Subcutaneous abdominal adipose tissue (tissue), 5 donors: ENCODE results near the gene DENND1A.

Experiments
- H3K27ac ChIP-seq: one replicate; pipeline ENCODE4 v1.7.0; 2013; ENCODE audit warnings: low read depth, mild to moderate bottlenecking, inconsistent platforms, low read length, moderate library complexity
- H3K27me3 ChIP-seq, 5 donors: one replicate each; pipeline ENCODE4 v1.7.0; 2013; ENCODE audit warnings: low read length in 5 of 5, inconsistent platforms in 1 of 5; ENCODE audit not compliant: control insufficient read depth in 5 of 5, insufficient read depth in 4 of 5
- H3K36me3 ChIP-seq, 5 donors: one replicate each; pipeline ENCODE4 v1.7.0; 2013; ENCODE audit warnings: low read length in 5 of 5; ENCODE audit not compliant: control insufficient read depth in 5 of 5, insufficient read depth in 5 of 5
- H3K4me1 ChIP-seq, 5 donors: one replicate each; pipeline ENCODE4 v1.7.0; 2013; ENCODE audit warnings: low read length in 5 of 5, mild to moderate bottlenecking in 3 of 5, moderate library complexity in 1 of 5; ENCODE audit not compliant: control insufficient read depth in 5 of 5, insufficient read depth in 5 of 5
- H3K4me3 ChIP-seq, 5 donors: one replicate each; pipeline ENCODE4 v1.7.0; 2013; ENCODE audit warnings: low read length in 5 of 5, low read depth in 1 of 5
- H3K9ac ChIP-seq, 5 donors: one replicate each; pipeline ENCODE4 v1.7.0; 2013; ENCODE audit warnings: low read length in 5 of 5, mild to moderate bottlenecking in 4 of 5, moderate library complexity in 3 of 5
- H3K9me3 ChIP-seq, 5 donors: one replicate each; pipeline ENCODE4 v1.7.0; 2013; ENCODE audit warnings: low read length in 5 of 5; ENCODE audit not compliant: control insufficient read depth in 5 of 5
- donor health status: healthy.
- donor health status: healthy.
- donor health status: healthy.
- donor health status: healthy.
- donor health status: healthy.

The DENND1A gene

DNA sequence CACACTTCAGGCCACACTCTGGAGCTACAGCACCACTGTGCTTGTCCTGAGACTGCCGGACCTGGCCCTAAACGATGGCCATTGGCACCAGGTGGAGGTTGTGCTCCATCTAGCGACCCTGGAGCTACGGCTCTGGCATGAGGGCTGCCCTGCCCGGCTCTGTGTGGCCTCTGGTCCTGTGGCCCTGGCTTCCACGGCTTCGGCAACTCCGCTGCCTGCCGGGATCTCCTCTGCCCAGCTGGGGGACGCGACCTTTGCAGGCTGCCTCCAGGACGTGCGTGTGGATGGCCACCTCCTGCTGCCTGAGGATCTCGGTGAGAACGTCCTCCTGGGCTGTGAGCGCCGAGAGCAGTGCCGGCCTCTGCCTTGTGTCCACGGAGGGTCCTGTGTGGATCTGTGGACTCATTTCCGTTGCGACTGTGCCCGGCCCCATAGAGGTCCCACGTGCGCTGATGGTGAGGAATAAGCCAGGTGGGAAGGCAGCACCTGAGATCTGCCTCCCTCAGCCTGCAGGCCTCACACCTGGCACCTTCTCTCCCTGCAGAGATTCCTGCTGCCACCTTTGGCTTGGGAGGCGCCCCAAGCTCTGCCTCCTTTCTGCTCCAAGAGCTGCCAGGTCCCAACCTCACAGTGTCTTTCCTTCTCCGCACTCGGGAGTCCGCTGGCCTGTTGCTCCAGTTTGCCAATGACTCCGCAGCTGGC, 559.2 kb downstream of the DENND1A start:
- Histone ChIP-seq H3K9me3 (no peaks in the 10 kb centered on the region), H3K27me3 (peaks cover 35 to 72% (median 68%) of the 10 kb centered on the region in 5 donors), H3K4me1 (peaks cover 0 to 14% (median 4%) of the 10 kb centered on the region in 5 donors), H3K36me3 (no peaks in the 10 kb centered on the region), H3K4me3 (no peak overlapping the region), H3K27ac (no peak overlapping the region), H3K9ac (no peak overlapping the region)

DNA sequence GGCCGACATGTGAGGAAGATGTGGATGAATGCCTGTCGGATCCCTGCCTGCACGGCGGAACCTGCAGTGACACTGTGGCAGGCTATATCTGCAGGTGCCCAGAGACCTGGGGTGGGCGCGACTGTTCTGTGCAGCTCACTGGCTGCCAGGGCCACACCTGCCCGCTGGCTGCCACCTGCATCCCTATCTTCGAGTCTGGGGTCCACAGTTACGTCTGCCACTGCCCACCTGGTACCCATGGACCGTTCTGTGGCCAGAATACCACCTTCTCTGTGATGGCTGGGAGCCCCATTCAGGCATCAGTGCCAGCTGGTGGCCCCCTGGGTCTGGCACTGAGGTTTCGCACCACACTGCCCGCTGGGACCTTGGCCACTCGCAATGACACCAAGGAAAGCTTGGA, 559.8 kb downstream of the DENND1A start:
- Histone ChIP-seq H3K9me3 (no peaks in the 10 kb centered on the region), H3K27ac (no peak overlapping the region), H3K4me3 (no peak overlapping the region), H3K27me3 (peaks cover 30 to 71% (median 62%) of the 10 kb centered on the region in 5 donors), H3K9ac (no peak overlapping the region), H3K36me3 (no peaks in the 10 kb centered on the region), H3K4me1 (peaks cover 0 to 8% (median 0%) of the 10 kb centered on the region in 5 donors)

DNA sequence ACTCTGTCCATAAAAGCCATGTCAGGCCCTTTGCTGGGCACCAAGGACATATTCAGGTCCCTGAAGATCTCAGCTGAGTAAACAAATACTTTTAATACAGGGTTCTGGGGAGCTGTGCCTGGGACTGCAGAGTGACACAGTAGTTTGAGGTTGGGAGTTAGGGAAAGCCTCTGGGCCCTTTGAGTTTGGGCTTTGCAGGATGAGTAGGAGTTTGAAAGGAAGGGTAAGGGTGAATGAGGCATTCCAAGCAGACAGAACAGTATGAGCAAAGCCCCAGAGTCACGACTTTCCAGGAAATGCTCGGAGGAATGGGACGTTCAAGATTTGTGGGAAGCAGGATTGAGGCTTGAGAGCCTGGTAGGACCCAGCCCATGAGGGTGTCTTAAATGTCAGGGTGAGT, 560.6 kb downstream of the DENND1A start:
- Histone ChIP-seq H3K27me3 (peaks cover 23 to 62% (median 54%) of the 10 kb centered on the region in 5 donors), H3K36me3 (no peaks in the 10 kb centered on the region), H3K27ac (no peak overlapping the region), H3K4me3 (no peak overlapping the region), H3K9me3 (no peaks in the 10 kb centered on the region), H3K9ac (no peak overlapping the region), H3K4me1 (peaks cover 0 to 8% (median 0%) of the 10 kb centered on the region in 5 donors)

DNA sequence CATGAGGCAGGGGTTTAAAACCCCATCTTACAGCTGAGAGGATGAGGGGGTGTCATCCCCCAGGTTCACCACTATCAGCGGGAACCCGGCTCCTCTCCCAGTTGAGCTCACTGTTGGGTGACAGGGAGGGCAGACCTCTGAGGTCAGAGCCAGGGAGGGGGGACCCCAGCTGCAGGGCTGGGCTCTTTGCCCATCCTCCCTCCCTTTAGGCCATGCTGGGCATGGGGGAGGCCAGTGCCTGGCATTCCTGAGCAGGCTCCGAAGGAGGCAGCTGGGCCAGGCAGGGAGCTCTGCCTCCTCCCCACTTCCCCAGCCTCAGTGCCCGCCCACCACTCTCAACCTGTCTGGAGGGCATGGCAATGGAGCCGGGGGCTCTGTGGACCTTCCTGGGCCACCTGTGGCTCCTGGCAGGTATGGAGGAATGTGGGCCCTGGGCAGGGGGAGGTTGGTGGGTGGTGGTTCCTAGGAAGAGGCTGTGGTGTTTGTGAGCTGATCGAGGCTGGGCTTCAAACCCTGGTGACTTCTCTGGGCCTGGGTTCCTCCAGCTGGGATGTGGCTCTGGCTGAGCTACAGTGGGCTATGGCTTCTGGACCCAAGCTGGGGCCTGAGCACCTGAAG, 561.3 kb downstream of the DENND1A start:
- Histone ChIP-seq H3K36me3 (no peaks in the 10 kb centered on the region), H3K4me3 (no peak overlapping the region), H3K9ac (no peak overlapping the region), H3K27ac (no peak overlapping the region), H3K9me3 (no peaks in the 10 kb centered on the region), H3K27me3 (peaks cover 19 to 59% (median 47%) of the 10 kb centered on the region in 5 donors), H3K4me1 (peaks cover 0 to 6% (median 0%) of the 10 kb centered on the region in 5 donors)

DNA sequence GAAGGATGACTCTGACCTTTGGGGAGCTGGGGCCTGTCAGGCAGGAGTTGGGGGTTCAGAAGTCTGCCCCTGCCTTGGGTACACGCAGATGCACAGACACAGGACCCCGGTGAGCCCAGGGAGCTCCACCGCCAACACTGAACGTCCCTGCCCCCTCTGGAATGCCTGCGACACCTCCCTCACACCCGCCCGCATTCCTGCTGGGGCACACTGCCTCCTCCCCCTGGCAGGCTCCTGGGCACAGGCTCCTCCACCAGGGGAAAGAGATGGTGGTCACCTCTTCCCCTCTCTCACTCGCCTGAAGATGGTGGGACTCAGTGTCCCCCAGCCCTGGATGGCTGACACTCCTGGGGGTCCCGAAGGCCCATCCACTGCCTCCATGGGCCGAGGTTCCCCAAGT, 561.9 kb downstream of the DENND1A start:
- H3K9me3 ChIP-seq: no peaks in the 10 kb centered on the region

DNA sequence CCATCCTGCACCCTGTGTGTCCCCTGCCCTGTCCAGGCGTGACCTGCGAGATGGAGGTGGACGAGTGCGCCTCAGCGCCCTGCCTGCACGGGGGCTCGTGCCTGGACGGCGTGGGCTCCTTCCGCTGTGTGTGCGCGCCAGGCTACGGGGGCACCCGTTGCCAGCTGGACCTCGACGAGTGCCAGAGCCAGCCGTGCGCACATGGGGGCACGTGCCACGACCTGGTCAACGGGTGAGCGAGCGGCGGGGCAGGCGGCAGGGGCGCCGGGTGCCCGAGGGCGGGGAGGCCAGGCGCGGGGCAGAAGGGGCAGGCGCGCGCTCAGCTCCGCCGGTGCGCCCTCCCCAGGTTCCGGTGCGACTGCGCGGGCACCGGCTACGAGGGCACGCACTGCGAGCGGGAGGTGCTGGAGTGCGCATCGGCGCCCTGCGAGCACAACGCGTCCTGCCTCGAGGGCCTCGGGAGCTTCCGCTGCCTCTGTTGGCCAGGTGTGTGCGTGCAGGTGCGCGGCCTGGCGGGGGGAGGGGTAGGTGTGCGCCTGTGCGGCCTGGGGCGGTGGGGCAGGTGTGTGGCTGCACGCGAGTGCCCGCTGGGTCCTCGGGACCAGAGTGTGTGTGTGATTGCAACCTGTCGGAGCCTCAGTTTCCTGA, 563.9 kb downstream of the DENND1A start:
- Histone ChIP-seq H3K36me3 (no peaks in the 10 kb centered on the region), H3K9me3 (no peaks in the 10 kb centered on the region), H3K4me1 (no peaks in the 10 kb centered on the region), H3K27me3 (peaks cover 10 to 53% (median 27%) of the 10 kb centered on the region in 5 donors), H3K4me3 (no peak overlapping the region), H3K27ac (no peak overlapping the region), H3K9ac (no peak overlapping the region)

More for the DNA sequence above, 561.9 kb downstream of the DENND1A start:
- H3K4me1 ChIP-seq: peaks cover 0 to 2% (median 0%) of the 10 kb centered on the region in 5 donors
- no peak overlapping the region for H3K4me3 ChIP-seq
- H3K27me3 ChIP-seq: peaks cover 19 to 61% (median 43%) of the 10 kb centered on the region in 5 donors
- no peak overlapping the region for H3K27ac ChIP-seq
- H3K9ac ChIP-seq: no peak overlapping the region
- H3K36me3 ChIP-seq: no peaks in the 10 kb centered on the region

DNA sequence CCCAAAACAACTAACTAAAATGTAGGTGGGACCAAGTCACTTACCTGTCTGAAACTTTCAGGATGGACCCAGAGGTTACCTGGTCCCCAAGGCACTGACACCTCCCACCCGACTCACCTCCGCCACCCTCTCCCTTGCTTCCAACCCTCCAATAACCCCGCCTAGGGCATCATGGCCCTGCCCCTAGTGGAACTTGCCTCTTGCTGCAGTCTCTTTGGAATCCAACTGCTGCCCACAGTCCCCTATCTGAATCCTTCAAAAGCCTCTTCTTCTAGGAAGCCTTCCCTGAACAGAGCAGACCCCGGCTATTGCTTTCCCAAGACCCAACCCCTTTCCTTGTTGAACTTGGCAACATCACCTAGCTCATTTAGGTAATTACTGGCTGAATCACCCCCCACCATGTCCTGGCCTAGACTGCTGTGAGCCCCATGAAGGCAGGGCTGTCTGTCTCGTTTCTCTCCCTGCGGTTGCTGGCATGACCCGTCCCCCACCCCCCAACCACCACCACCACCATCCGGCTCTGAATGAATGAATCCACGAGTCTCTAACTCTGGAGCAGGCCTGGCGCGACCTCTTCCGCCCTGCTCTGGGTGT, 564.5 kb downstream of the DENND1A start:
- Histone ChIP-seq H3K4me1 (peaks cover 0 to under 1% (median 0%) of the 10 kb centered on the region in 5 donors), H3K27me3 (peaks cover 5 to 49% (median 21%) of the 10 kb centered on the region in 5 donors), H3K9me3 (no peaks in the 10 kb centered on the region), H3K4me3 (no peak overlapping the region), H3K9ac (no peak overlapping the region), H3K27ac (no peak overlapping the region), H3K36me3 (no peaks in the 10 kb centered on the region)

DNA sequence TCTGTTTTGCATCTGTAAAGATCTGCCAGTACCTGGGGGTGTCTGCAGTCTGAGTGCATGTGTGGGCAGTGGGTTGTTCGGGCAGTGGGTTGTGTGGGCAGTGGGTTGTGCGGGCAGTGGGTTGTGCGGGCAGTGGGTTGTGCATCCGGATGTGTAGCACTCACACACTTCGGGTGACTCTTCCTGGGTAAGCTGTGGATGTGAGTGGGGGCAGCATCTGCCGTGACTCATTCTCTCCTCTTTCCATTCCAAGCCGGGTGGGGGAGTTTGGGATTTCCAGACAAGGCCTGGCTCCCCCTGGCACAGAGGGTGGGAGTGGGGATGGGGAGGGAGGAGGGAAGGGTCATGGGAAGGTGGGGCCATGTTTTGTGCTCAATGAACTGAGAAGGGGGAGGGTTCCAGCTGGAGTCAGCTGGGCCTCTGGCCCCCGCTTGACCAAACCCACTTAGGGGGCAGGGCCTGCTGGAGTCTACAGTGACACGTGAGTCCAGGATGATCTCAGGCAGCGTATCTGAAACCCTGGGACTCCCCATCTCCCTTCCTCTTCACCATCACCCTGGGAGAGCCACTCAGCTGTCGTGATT, 565.6 kb downstream of the DENND1A start:
- no peaks in the 10 kb centered on the region for H3K36me3 ChIP-seq
- no peak overlapping the region for H3K4me3 ChIP-seq
- no peak overlapping the region for H3K9ac ChIP-seq
- H3K27ac ChIP-seq: no peak overlapping the region
- peaks cover 0 to 4% (median 0%) of the 10 kb centered on the region in 5 donors for H3K4me1 ChIP-seq
- no peaks in the 10 kb centered on the region for H3K9me3 ChIP-seq
- H3K27me3 ChIP-seq: peaks cover 3 to 42% (median 21%) of the 10 kb centered on the region in 5 donors

DNA sequence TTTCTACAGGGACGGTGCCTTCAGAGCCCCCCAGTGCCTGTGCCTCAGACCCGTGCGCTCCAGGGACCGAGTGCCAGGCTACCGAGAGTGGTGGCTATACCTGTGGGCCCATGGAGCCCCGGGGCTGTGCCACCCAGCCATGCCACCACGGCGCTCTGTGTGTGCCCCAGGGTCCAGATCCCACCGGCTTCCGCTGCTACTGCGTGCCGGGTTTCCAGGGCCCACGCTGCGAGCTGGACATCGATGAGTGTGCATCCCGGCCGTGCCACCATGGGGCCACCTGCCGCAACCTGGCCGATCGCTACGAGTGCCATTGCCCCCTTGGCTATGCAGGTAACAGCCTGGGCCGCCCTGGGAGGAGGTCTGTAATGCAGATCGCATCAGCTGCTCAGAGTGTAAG, 567.1 kb downstream of the DENND1A start:
- H3K36me3 ChIP-seq: no peaks in the 10 kb centered on the region
- no peak overlapping the region for H3K4me3 ChIP-seq
- peaks cover 3 to 32% (median 15%) of the 10 kb centered on the region in 5 donors for H3K27me3 ChIP-seq
- no peak overlapping the region for H3K9ac ChIP-seq
- H3K9me3 ChIP-seq: no peaks in the 10 kb centered on the region
- H3K27ac ChIP-seq: no peak overlapping the region
- peaks cover 0 to 4% (median 0%) of the 10 kb centered on the region in 5 donors for H3K4me1 ChIP-seq
